ENCODE results near the gene CPNE6. TPM values are rescaled to one million over a fixed set of nuclear protein-coding genes. Genes with fewer than 3 reads are reported as not detected.

Gene CPNE6
- total RNA-seq, 1 experiment from 2014 or later, result not detected

DNA sequence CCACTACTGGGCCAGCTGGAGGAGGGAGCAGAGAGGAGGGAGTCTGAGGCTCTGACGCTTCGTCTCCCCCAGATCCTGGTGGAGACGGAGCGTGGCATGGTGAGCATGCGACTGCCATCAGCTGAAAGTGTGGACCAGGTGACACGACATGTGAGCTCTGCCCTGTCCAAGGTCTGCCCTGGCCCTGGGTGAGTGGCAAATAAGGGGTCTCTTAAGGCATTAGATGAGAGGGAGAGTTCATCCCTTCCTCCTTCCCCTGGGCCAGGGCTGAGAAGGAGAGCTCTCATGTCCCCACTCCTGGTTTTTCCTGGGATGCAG lies 17.1 kb upstream of the CPNE6 start:
- no peak for DNase-seq (ENCODE audit: low spot score)
- POLR2A ChIA-PET (ENCODE audit: low non-redundant PET), result no interaction called here
- intact Hi-C loops (cut with micrococcal nuclease; ENCODE audit: unreplicated experiment), result no loop called here
- TF ChIP-seq CTCF (conservative IDR thresholded peaks at IDR 0.05; ENCODE audit: low read depth, low read length) (no peak), EZH2 (IDR thresholded peaks at IDR 0.05; ENCODE audit: borderline replicate concordance, low read depth, low read length, poor library complexity, severe bottlenecking) (no peak)
- BruUV-seq (replicated peaks), result no TSS peak
- H3K36me3 ChIP-seq (ENCODE audit: insufficient read depth, low read length, poor library complexity, severe bottlenecking), result no peaks in the 10 kb centered on the region
- no peaks in the 10 kb centered on the region for H3K9me3 ChIP-seq (ENCODE audit: low read depth, low read length, poor library complexity, severe bottlenecking)
- no peak overlapping the region for H3K27ac ChIP-seq (ENCODE audit: low read depth, low read length, poor library complexity, severe bottlenecking)
- peaks cover 11% of the 10 kb centered on the region for H3K27me3 ChIP-seq (replicated peaks; ENCODE audit: insufficient read depth, low read depth, low read length, poor library complexity)
- peaks cover 5% of the 10 kb centered on the region for H3K4me1 ChIP-seq (ENCODE audit: insufficient read depth, low read length, poor library complexity, severe bottlenecking)
- no peak overlapping the region for H3K4me3 ChIP-seq (ENCODE audit: low read depth, low read length, poor library complexity, severe bottlenecking)
- CTCF ChIA-PET, result no interaction called here

DNA sequence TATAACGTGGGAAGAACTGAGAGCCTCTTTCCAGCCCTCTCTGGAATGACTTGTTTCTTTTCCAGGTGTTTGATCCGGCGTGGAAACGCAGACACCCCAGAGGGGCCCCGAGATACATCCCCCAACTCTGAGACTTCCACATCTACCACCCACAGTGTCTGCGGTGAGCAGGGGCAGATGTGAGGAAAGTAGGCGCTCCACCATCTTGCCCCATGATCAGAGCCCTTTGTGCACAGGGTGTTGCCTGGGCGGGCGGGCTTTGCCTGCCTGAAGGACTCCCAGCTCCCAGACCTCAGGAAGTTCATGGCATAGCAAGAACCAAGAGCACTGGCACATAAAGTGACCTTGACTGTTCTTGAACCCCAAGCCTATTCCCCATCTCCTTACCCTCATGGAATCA lies 16.7 kb upstream of the CPNE6 start:
- ChIA-PET CTCF (no interaction called here), POLR2A (ENCODE audit: low non-redundant PET) (no interaction called here)
- peaks cover 5% of the 10 kb centered on the region for H3K4me1 ChIP-seq (ENCODE audit: insufficient read depth, low read length, poor library complexity, severe bottlenecking)
- BruUV-seq (replicated peaks), result no TSS peak
- H3K27ac ChIP-seq (ENCODE audit: low read depth, low read length, poor library complexity, severe bottlenecking), result no peak overlapping the region
- no peak for TF ChIP-seq CTCF (conservative IDR thresholded peaks at IDR 0.05; ENCODE audit: low read depth, low read length)
- no peak for TF ChIP-seq EZH2 (IDR thresholded peaks at IDR 0.05; ENCODE audit: borderline replicate concordance, low read depth, low read length, poor library complexity, severe bottlenecking)
- H3K27me3 ChIP-seq (replicated peaks; ENCODE audit: insufficient read depth, low read depth, low read length, poor library complexity), result peaks cover 11% of the 10 kb centered on the region
- H3K4me3 ChIP-seq (ENCODE audit: low read depth, low read length, poor library complexity, severe bottlenecking), result no peak overlapping the region
- intact Hi-C loops (cut with micrococcal nuclease; ENCODE audit: unreplicated experiment), result loop anchor here (5.0 kb wide), 2 partner anchors 53 to 243 kb away; partner anchors contain the start of genes DHRS1 and NOP9
- DNase-seq (ENCODE audit: low spot score), result no peak
- H3K36me3 ChIP-seq (ENCODE audit: insufficient read depth, low read length, poor library complexity, severe bottlenecking), result no peaks in the 10 kb centered on the region
- H3K9me3 ChIP-seq (ENCODE audit: low read depth, low read length, poor library complexity, severe bottlenecking), result no peaks in the 10 kb centered on the region

GRCh38 chr14:24055971-24056799 lies 15.2 kb upstream of the CPNE6 start:
- no TSS peak for BruUV-seq (replicated peaks)
- intact Hi-C loops (cut with micrococcal nuclease; ENCODE audit: unreplicated experiment), result loop anchor here (5.0 kb wide), 2 partner anchors 51 to 241 kb away; partner anchors contain the start of genes DHRS1 and NOP9
- Histone ChIP-seq H3K36me3 (ENCODE audit: insufficient read depth, low read length, poor library complexity, severe bottlenecking) (no peaks in the 10 kb centered on the region), H3K27ac (ENCODE audit: low read depth, low read length, poor library complexity, severe bottlenecking) (no peak overlapping the region), H3K4me1 (ENCODE audit: insufficient read depth, low read length, poor library complexity, severe bottlenecking) (peaks cover 5% of the 10 kb centered on the region), H3K4me3 (ENCODE audit: low read depth, low read length, poor library complexity, severe bottlenecking) (no peak overlapping the region), H3K27me3 (replicated peaks; ENCODE audit: insufficient read depth, low read depth, low read length, poor library complexity) (peaks cover 11% of the 10 kb centered on the region), H3K9me3 (ENCODE audit: low read depth, low read length, poor library complexity, severe bottlenecking) (no peaks in the 10 kb centered on the region)
- ChIA-PET CTCF (interaction anchor here (2.5 to 2.8 kb wide), 2 partner anchors 34 to 53 kb away, joined by 13 to 57 read pairs; no protein-coding TSS in a partner anchor), POLR2A (ENCODE audit: low non-redundant PET) (no interaction called here)
- no peak for DNase-seq (ENCODE audit: low spot score)
- no peak for TF ChIP-seq EZH2 (IDR thresholded peaks at IDR 0.05; ENCODE audit: borderline replicate concordance, low read depth, low read length, poor library complexity, severe bottlenecking)
- no peak for TF ChIP-seq CTCF (conservative IDR thresholded peaks at IDR 0.05; ENCODE audit: low read depth, low read length)

Measured in A673 (cell line).